Activated CD4-positive, alpha-beta T cell treated with anti-CD3 and anti-CD28 coated beads, Interleukin-2, amount 50 U/mL, for 1 hour (primary cell): ENCODE data around the gene ITFG1.
"Not testable (repeated sequence)": the region's sequence is repeated elsewhere in the genome, so short reads cannot be mapped to it uniquely, and the experiment has no call there.

ENCODE experiments used
- DNase-seq: peaks from one replicate; pipeline ENCODE4 v3.0.0-alpha.2; 2020

The ITFG1 gene

DNA sequence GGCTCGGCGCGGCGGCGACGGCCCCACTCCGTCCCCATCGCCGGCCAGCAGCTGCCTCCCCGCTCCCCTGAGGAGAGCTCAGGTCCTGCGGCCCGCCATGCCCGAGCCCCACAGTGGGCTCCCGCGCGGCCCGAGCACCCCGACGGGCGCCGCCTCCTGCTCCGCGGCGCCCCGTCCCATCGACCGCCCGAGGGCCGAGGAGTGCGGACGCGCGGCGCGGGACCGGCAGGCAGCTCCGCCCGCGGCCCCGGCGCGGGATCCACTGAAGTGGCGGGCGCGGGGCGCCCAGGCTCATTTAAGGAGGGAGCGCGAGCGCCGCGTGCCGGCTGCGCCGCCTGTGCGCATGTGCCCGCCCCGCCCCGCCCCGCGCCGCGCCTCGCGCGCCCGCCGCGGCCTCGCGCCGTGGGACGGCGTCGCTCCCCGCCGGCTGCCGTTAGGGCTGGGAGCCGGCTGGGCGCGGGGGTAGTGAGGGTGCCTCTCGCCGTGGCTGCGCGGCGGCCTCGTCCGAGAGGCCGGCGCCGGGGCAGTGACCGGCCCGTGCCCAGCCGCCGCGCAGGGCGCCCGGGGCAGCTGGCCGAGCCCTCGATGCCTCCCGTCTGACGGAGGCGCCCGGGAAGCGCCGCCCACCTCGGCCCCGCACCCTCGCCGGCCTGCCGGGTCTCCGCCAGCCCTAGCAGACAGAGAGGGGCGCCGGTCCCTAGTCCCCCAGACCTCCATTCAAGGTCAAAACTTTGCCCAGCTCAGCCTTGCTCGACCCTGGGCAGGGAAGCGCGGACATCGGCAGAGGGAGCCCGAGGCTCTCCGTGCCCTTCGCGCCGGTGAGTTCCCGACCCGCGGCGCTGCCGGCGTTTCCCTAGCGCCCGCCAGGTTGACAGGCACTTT lies 316.9 kb downstream of the ITFG1 start, which contains the start of gene NETO2:
Gene NETO2, minus strand, starts transcription at position 269 of the 882 bp plus-strand sequence. CDS start 333 bp downstream, outside the sequence.
- peak; percentile 57 for DNase-seq

DNA sequence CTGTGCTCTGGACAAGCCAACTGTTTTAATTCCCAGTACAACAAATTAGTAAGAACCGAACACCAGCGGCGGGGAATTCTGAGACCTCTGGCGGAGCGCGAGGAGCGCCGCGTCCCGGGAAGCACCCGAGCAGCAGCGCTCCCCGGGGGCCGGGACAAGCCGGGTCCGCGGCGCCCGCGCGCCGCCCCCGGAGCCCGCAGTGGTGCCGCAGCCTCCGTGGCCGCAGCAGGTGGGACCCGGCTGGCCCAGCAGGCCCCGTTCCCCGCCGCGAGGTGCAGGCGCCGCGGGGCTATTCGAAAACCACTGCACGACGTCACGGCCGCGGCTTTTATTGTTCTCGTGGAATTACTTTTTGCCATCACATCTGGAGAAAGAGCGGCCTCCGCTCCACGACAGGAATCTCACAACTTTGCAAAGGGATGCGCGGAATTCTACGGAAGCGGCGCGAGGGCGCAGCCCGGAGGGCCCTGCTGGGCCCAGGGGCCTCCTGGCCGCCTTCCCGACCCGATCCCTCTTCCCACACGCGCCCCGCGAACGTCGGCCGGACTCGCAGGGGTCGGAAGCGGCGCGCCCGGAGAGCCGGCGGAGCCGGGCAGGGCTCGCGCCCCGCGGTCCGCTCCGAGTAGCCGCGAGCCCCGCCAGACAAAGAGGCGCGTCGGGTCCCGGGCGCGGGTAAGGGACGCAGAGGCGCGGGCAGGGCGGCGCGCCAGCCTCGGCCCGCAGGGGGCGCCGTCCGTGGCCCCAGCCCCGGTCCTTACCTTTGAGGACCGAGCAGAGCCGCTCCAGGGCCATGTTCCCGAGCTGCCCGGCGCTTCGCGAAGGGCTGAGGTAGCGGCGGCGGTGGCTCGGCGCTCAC lies 317.8 kb downstream of the ITFG1 start:
- DNase-seq: peak; percentile 52

DNA sequence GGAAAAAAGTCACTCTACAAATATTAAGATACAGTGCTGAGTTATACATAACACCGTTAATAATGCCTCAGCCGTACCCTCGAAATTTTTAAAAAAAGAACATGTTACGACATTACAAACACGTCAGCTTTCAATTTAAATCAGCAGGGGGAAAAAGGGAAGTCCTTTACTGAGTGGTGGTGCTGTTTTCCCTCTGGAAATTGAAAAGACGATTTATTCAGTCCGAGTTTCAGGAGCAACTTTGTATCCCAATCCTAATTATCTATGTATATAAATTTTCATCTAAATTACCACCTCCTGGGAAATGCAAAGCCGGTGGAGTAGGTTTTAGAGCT lies 318.4 kb downstream of the ITFG1 start:
- no peak for DNase-seq

DNA sequence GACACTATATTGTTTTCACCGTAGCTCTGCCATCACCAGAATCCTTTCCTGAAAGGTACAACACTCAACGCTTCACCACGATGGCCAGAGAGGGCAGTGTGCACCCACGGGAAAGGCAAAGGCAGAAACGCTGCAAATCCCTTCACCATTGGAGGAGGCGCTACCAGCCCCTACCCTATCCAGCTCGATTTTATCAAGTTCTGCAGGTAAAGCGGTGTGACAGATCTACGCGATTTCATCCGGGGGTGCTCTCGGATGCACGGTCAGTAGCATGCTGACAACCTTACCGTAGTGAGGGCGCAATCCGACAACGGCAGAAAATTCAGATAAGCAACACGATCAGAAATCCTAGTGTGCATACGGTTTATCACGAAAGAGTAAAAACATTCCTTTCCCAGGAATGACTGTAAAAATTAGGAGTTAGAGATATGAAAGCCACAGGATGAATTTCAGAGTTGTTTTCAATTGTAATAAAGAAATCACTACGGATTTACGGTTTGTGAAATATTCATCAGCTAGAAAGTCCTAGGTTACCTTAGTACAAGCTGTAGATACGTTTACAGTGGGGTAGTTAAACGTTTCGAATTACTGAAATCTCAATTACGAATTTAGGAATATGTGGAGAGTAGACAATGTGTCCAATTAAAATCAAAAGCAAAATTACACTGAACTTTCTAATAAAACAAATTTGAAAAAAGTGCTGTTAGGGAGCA lies 318.9 kb downstream of the ITFG1 start:
- peak; percentile 79 for DNase-seq

DNA sequence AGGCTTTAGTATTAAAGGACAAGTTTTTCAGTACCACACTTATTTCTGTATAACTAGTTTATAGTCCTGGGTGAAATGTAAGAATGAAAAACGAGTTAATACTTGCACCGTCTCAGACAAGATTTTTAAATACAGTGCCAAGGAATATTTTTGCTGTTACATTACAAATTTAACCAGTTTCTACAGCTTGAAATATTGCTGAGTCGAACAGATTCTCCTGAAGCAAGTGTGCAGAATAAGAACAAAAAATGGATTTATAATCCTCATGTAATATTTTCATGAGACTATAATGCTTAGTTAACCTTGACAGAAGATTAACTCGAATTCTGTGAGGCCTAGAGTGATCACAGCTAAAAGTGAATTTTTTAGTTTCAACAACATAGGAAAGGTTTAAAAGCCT lies 320.2 kb downstream of the ITFG1 start:
- DNase-seq: no peak

DNA sequence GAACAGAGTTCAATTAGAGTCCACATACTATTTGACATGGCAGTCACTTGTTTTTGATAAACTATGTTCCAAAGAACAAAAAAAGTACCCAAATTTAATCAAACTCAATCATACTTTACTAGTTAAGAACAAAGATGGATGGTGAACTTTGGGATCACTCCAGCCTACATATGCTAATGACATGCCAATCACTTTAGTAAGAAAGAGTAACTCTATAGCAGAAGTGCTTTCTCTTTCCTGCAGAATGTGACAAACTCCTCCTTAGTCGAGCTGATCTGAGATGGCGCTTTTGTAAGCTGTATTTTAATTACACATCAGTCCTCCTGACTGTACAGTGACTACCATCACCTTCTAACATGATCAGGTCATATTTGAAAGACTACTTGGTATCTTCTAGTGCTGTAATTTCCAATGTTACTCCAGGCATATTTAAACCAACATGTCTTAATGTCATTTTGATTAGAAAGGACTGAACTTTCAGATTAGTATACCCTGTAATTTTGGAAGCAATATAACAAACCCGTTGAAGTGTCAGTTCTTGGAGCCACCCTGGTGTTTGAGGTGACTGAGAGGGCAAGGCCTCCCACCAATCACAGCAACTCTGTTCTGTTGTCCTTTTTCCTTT lies 321.2 kb downstream of the ITFG1 start:
- no peak for DNase-seq

DNA sequence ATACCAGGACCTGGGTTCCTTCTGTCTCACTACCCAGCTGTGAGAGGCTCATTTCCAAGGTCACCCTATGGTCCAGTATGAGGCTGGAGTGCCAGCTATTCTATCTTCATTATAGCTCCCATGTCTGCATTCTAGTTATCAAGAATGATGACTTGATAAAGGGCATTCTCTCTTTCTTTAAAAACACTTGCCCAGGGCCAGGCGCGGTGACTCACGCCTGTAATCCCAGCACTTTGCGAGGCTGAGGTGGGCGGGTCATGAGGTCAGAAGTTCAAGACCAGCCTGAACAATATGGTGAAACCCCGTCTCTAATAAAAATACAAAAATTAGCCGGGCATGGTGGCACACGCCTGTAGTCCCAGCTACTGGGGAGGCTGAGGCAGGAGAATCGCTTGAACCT lies 322.9 kb downstream of the ITFG1 start:
- DNase-seq: not testable (repeated sequence)

DNA sequence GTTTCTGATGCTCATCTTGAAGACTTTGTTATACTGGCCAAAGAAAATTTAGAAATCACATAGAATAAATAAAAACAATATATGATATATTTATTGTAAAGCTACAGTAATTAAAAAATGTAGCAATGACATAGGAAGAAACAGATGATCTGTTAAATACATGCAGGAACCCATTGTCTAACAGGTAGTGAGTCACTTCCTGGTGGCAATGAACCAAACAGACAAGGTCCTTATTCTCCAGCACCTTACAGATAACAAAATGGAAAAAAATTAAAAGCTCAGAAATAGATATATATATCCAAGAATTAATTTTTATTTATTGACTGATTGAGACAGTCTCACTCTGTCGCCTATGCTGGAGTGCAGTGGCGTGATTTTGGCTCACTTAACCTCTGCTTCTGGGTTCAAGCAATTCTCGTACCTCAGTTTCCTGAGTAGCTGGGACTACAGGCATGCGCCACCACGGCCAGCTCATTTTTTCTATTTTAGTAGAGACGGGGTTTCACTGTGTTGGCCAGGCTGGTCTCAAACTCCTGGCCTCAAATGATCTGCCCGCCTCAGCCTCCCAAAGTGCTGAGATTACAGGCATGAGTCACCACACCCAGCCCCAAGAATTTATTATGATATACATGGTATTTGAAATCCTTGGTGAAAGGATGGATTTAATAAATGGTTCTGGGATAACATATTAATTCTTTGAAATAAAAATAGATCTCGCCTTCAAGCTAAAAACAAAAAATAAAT lies 324.6 kb downstream of the ITFG1 start:
- no peak for DNase-seq

DNA sequence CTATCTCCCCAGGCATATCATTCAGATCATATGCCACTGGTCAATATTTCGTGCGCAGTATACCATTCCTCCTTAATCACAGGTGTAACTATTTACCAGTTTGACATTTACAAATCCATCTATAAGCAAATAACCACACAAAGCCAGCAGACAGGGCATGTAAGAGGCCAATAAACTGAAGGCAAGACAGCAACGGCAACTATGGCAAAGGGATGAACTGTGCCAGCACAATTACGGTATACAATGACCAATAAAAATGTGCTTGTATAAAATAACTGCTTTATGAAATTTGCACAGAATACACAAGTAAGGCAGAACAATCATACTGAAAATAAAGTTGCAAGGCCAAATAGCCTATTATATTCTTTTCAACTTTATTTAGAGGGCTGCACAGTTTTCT lies 326.3 kb downstream of the ITFG1 start:
- DNase-seq: no peak

DNA sequence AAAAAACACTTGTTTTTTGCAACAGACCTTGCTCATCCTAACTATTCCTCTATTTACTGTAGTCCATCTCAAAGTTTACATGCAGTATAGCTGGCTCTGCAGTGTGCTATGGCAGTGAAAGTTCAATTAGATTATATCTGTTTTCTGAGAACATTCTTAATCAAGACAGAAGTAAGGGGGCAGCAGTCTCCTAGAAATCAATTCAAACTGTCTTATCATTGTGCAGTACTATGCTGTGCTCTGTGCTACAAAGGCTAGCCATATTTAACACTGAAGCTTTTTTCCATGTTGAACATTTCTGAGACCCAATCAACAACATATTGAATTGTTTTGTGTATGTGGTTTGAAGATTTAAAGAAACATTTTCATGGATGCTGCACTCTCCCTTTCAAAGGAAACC lies 328.6 kb downstream of the ITFG1 start:
- no peak for DNase-seq

DNA sequence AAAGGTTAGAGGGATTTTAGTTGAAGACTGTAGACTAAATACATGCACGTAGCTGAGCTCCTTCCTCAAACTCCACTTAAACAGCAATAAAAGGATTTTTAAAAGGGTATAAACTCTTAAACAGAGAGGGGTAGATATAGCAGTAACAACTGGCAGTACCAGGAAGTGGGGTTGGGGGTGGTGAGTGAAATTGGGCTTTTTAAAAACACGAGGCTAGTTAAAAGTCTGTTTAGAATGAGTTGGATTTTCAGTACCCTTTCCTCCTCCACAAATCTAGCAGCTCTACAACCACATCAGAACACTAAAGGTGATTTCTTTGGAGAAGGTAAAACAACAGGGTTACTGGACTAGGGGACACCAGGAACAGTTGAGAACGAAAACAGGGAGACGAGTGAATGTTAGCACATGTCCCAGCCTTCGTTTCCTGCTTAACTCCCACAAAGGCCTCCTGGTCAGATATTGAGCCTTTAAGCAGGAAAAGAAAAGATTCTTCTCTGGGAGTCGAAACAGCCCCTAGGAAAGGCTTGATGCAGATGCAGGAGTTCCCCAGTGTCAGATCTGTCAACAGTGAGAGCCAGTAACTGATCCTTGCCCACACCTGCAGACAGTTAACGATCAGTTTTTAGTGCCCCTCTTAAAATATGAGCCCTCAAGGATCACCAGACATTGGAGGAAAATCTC lies 331.0 kb downstream of the ITFG1 start:
- DNase-seq: no peak

DNA sequence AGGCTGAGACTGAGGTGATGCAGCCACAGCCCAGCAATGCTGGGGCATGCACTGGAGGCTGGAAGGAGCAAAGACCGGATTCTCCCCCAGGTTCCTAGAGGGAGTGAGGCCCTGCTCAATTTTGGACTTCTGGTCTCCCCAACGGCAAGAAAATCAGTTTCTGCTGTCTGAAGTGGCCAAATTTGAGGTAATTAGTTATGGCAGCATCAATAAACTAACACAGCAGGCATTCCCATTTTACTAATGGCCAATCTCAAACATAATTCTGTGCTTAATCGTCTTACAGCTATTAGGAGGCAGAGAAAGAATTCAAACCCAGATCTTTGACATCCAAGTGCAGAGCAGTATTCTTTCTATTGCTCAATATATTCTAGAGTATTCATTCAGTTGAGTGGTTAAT lies 333.3 kb downstream of the ITFG1 start:
- DNase-seq: no peak

DNA sequence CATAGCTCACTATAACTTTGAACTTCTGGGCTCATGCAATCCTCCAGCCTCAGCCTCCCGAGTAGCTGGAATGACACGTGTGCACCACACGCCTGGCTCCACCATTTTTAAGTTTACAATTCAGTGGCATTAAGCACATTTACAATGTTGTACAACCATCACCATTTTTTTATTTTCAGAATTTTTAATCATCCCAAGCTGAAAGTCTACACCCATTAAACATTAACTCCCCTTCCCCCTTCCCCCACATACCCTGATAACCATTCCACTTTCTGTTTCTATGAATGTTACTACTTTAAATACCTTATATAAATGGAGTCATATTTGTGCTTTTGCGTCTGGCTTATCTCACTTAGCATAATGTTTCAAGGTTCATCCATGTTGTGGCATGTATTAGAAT lies 335.1 kb downstream of the ITFG1 start:
- DNase-seq: no peak

DNA sequence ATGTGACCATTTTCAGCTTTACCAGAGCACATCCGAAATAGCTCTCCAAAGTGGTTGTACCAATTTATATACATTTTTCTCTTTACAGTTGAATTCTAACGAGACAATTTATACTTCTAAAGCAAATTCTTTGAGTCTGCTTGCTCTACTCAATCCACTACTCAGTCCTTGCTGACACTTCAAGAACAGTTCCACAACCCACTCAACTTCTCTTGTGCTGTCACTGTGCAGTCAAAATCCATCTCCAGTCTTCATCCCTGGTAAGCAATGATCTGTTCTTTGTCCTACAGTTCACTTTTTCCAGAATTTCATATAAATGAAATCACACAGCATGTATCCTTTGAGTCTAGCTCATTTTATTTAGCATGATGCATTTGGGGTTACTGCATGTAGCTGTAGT lies 347.7 kb downstream of the ITFG1 start:
- no peak for DNase-seq

DNA sequence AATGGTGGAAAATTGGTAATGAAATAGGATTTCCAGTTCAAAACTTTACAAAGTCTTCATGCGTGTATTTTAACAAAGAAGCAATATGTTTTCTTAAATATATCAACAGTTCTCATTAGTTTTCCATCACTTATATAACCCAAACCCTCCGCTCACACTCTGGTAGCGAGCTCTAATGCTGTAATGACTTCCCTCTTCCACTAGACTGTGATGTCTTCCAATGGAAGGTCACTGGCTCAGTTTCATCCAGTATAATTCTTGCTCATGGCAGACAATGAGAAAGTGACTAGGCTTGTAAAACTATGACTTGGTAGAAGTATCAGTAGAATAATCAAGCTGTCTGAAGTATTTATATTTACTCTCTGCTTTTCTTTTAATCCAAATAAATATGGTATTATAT lies 349.9 kb downstream of the ITFG1 start:
- DNase-seq: no peak

DNA sequence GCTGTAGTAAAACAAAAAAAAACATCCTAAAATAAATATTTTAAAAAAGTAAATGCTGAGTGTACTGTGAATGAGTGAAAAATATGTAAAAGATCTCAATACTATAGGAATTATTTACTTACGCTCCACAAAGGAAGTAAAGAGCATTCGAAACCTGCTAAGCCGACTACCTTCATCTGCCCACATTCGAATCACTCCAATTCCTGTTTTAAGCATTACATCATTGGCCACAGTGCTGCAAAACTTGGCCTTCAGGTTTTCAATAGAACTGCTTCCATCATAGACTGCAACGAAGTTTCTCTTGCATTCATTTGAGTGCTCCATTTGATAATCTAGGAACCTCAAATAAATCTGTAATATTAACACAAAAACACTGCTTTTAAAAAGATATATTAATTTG lies 351.5 kb downstream of the ITFG1 start:
- DNase-seq: no peak
